H1 (cell line): ENCODE data around the gene TYK2. TPM values are rescaled to one million over a fixed set of nuclear protein-coding genes. Genes with fewer than 3 reads are reported as not detected.
A peak's percentile ranks its signal among the peaks of the same experiment; 100 is the strongest.

Experiments used
- CTCF ChIA-PET: fragments of 300-600 bp; sonication (Branson Sonifier 250); formaldehyde crosslinking; loops from one replicate; lab custom pipeline; 2021; ENCODE audit not compliant: partially characterized antibody; lab: Charles Lee
- POLR2A ChIA-PET: fragments of 300-600 bp; sonication (Branson Sonifier 250); formaldehyde crosslinking; loops from one replicate; lab custom pipeline; 2021; ENCODE audit warnings: inconsistent platforms; ENCODE audit not compliant: partially characterized antibody; lab: Charles Lee
- DNase-seq, 2 experiments: peaks; one replicate each; pipeline versions ENCODE4 v3.0.0 to v3.0.0-alpha.2; 2010 to 2022; ENCODE audit warnings: low spot score in 2 of 2, low read depth in 1 of 2, mixed read lengths in 1 of 2
- FAIRE-seq: peaks from 2 replicates; lab custom pipeline; 2011; peaks lifted over from hg19 to GRCh38; lab: Jason Lieb, UNC
- H2AFZ ChIP-seq: 2 replicates; pipeline ENCODE4 v1.8.1; 2012; ENCODE audit warnings: low read length, inconsistent platforms
- H2AK5ac ChIP-seq: 2 replicates; pipeline ENCODE4 v1.6.1; 2013; ENCODE audit warnings: low read depth, low read length
- H2BK120ac ChIP-seq: replicated peaks from 2 replicates; pipeline ENCODE3; 2013; ENCODE audit warnings: low read depth, low read length, inconsistent platforms
- H2BK12ac ChIP-seq: 2 replicates; pipeline ENCODE4 v1.6.1; 2013; ENCODE audit warnings: low read depth, low read length
- H2BK15ac ChIP-seq: 2 replicates; pipeline ENCODE4 v1.6.1; 2013; ENCODE audit warnings: low read length
- H2BK20ac ChIP-seq: 2 replicates; pipeline ENCODE4 v1.6.1; 2013; ENCODE audit warnings: low read length
- H2BK5ac ChIP-seq: 2 replicates; pipeline ENCODE4 v1.6.1; 2013; ENCODE audit warnings: low read depth, low read length
- H3K14ac ChIP-seq: 2 replicates; pipeline ENCODE4 v1.6.1; 2013; ENCODE audit warnings: inconsistent platforms; ENCODE audit not compliant: insufficient read length
- H3K18ac ChIP-seq: 2 replicates; pipeline ENCODE4 v1.6.1; 2013; ENCODE audit warnings: low read length; ENCODE audit errors: extremely low read depth
- H3K23ac ChIP-seq: 2 replicates; pipeline ENCODE4 v1.6.1; 2013; ENCODE audit warnings: inconsistent platforms; ENCODE audit not compliant: insufficient read length
- H3K23me2 ChIP-seq: 2 replicates; pipeline ENCODE4 v1.6.1; 2013; ENCODE audit warnings: low read depth, low read length
- H3K27ac ChIP-seq: 2 replicates; pipeline ENCODE4 v1.6.1; 2011; ENCODE audit warnings: low read depth, low read length, inconsistent platforms
- H3K27me3 ChIP-seq, 4 experiments: replicated peaks in 1 of 4; 1 replicate in 1 of 4; 2 replicates in 3 of 4; pipeline versions ENCODE4 v1.6.1 to v1.8.1; 2011 to 2013; ENCODE audit warnings: low read length in 3 of 4, mild to moderate bottlenecking in 3 of 4, inconsistent platforms in 2 of 4, mixed read lengths in 2 of 4, moderate library complexity in 1 of 4; ENCODE audit not compliant: control insufficient read depth in 3 of 4, insufficient read depth in 3 of 4; ENCODE audit errors: extremely low read depth in 1 of 4
- H3K36me3 ChIP-seq, 4 experiments: 2 replicates each; pipeline versions ENCODE4 v1.6.1 to v1.8.1; 2011 to 2013; ENCODE audit warnings: mild to moderate bottlenecking in 4 of 4, low read length in 3 of 4, moderate library complexity in 2 of 4, control low read depth in 1 of 4, inconsistent platforms in 1 of 4; ENCODE audit not compliant: insufficient read depth in 4 of 4, control insufficient read depth in 2 of 4
- H3K4ac ChIP-seq: replicated peaks from 2 replicates; pipeline ENCODE3; 2013; ENCODE audit warnings: low read length, low read depth, mixed read lengths, inconsistent platforms; ENCODE audit not compliant: insufficient read length
- H3K4me1 ChIP-seq, 4 experiments: replicated peaks in 1 of 4; 1 replicate in 1 of 4; 2 replicates in 3 of 4; pipeline versions ENCODE4 v1.6.1 to v1.8.1; 2011 to 2013; ENCODE audit warnings: low read length in 3 of 4, inconsistent platforms in 2 of 4, mixed read lengths in 1 of 4; ENCODE audit not compliant: insufficient read depth in 4 of 4, control insufficient read depth in 3 of 4
- H3K4me2 ChIP-seq, 2 experiments: 2 replicates each; pipeline versions ENCODE4 v1.6.1 to v1.8.1; 2011 to 2013; ENCODE audit warnings: low read depth in 2 of 2, low read length in 2 of 2, control low read depth in 1 of 2, inconsistent platforms in 1 of 2, mild to moderate bottlenecking in 1 of 2; ENCODE audit not compliant: insufficient read depth in 1 of 2
- H3K4me3 ChIP-seq, 4 experiments: fragments of 200-600, 300-600 bp in 1 of 4; sonication (generic), shearing (Covaris generic), sonication (Bioruptor Twin) in 1 of 4; 2 replicates each; pipeline versions ENCODE4 v1.5.1 to v1.8.1; 2011 to 2016; ENCODE audit warnings: low read length in 4 of 4, low read depth in 3 of 4, control low read depth in 2 of 4, inconsistent platforms in 2 of 4, mild to moderate bottlenecking in 2 of 4, mixed read lengths in 1 of 4, moderate library complexity in 1 of 4; ENCODE audit not compliant: insufficient read depth in 2 of 4; ENCODE audit errors: extremely low read depth in 1 of 4
- H3K56ac ChIP-seq: replicated peaks from 2 replicates; pipeline ENCODE3; 2013; ENCODE audit warnings: low read depth, mild to moderate bottlenecking, mixed read lengths, low read length, inconsistent platforms; ENCODE audit not compliant: insufficient read length
- H3K79me1 ChIP-seq: 2 replicates; pipeline ENCODE4 v1.6.1; 2013; ENCODE audit warnings: low read depth, low read length, control low read depth
- H3K79me2 ChIP-seq, 2 experiments: 2 replicates each; pipeline versions ENCODE4 v1.6.1 to v1.8.1; 2012 to 2013; ENCODE audit warnings: low read length in 2 of 2, mild to moderate bottlenecking in 2 of 2, inconsistent platforms in 1 of 2; ENCODE audit not compliant: insufficient read depth in 2 of 2, control insufficient read depth in 1 of 2
- H3K9ac ChIP-seq, 4 experiments: replicated peaks in 1 of 4; 1 replicate in 1 of 4; 2 replicates in 3 of 4; pipeline versions ENCODE4 v1.6.1 to v1.8.1; 2011 to 2013; ENCODE audit warnings: low read depth in 3 of 4, low read length in 3 of 4, control low read depth in 2 of 4, mild to moderate bottlenecking in 2 of 4, moderate library complexity in 2 of 4, inconsistent platforms in 1 of 4; ENCODE audit errors: extremely low read depth in 1 of 4
- H3K9me3 ChIP-seq, 2 experiments: 2 replicates each; pipeline versions ENCODE4 v1.6.1 to v1.8.1; 2012 to 2013; ENCODE audit warnings: mild to moderate bottlenecking in 2 of 2, moderate library complexity in 2 of 2, control low read depth in 1 of 2, inconsistent platforms in 1 of 2, low read depth in 1 of 2, low read length in 1 of 2, mixed read lengths in 1 of 2; ENCODE audit not compliant: insufficient read depth in 2 of 2
- H4K20me1 ChIP-seq, 2 experiments: replicated peaks in 1 of 2; 2 replicates each; pipeline versions ENCODE3 to v1.8.1; 2011 to 2013; ENCODE audit warnings: inconsistent platforms in 2 of 2, low read length in 2 of 2, mild to moderate bottlenecking in 1 of 2; ENCODE audit not compliant: insufficient read depth in 2 of 2, control insufficient read depth in 1 of 2
- H4K5ac ChIP-seq: 2 replicates; pipeline ENCODE4 v1.6.1; 2013; ENCODE audit warnings: low read length, low read depth, mixed read lengths, inconsistent platforms; ENCODE audit not compliant: insufficient read length
- H4K8ac ChIP-seq: 2 replicates; pipeline ENCODE4 v1.8.0; 2013; ENCODE audit warnings: mild to moderate bottlenecking, moderate library complexity, low read length, inconsistent platforms; ENCODE audit not compliant: insufficient read depth; ENCODE audit errors: extremely low read depth
- H4K91ac ChIP-seq: replicated peaks from 2 replicates; pipeline ENCODE3; 2013; ENCODE audit warnings: low read length, mixed read lengths, inconsistent platforms; ENCODE audit not compliant: insufficient read length
- CREB1 ChIP-seq: IDR thresholded peaks from 2 replicates; pipeline ENCODE4 v1.6.1; 2012; ENCODE audit warnings: inconsistent platforms
- JUN ChIP-seq: IDR thresholded peaks from 2 replicates; pipeline ENCODE4 v1.6.1; 2011; ENCODE audit warnings: low read depth, mild to moderate bottlenecking, improper control_type of control experiment, low read length
- POU5F1 ChIP-seq: IDR thresholded peaks from 2 replicates; pipeline ENCODE4 v1.6.1; 2011; ENCODE audit warnings: low read depth, mild to moderate bottlenecking, low read length, moderate library complexity
- RAD21 ChIP-seq, 2 experiments: IDR thresholded peaks in 1 of 2; conservative IDR thresholded peaks in 1 of 2; 2 replicates each; pipeline ENCODE4 v1.6.1; 2011; ENCODE audit warnings: low read depth in 2 of 2, low read length in 2 of 2, improper control_type of control experiment in 1 of 2, inconsistent platforms in 1 of 2, mild to moderate bottlenecking in 1 of 2, moderate library complexity in 1 of 2
- SIN3A ChIP-seq, 2 experiments: IDR thresholded peaks in 1 of 2; conservative IDR thresholded peaks in 1 of 2; 2 replicates each; pipeline ENCODE4 v1.6.1; 2011 to 2012; ENCODE audit warnings: low read length in 2 of 2, improper control_type of control experiment in 1 of 2, low read depth in 1 of 2, mild to moderate bottlenecking in 1 of 2
- SP1 ChIP-seq: IDR thresholded peaks from 2 replicates; pipeline ENCODE4 v1.6.1; 2011; ENCODE audit warnings: low read depth, low read length
- TAF7 ChIP-seq: optimal IDR thresholded peaks from 2 replicates; pipeline ENCODE3; 2011; ENCODE audit warnings: low read depth, mild to moderate bottlenecking, inconsistent platforms, low read length, moderate library complexity, borderline replicate concordance
- WGBS, 2 experiments: shearing (Covaris generic) in 1 of 2; methylation state at CpG; one replicate each; pipeline versions ENCODE4 v1.1.6 to v1.1.7; 2013 to 2015; ENCODE audit warnings: low lambda C conversion rate in 2 of 2, mixed read lengths in 2 of 2, inconsistent platforms in 1 of 2, low coverage in 1 of 2, missing lambda C conversion rate in 1 of 2; ENCODE audit not compliant: insufficient replicate concordance in 2 of 2, insufficient coverage in 1 of 2, insufficient read length in 1 of 2; ENCODE audit errors: extremely low coverage in 1 of 2, missing lambda C conversion rate in 1 of 2; 5-methylcytosine and 5-hydroxymethylcytosine counted together
- polyA plus RNA-seq, 7 experiments: library from polyadenylated mRNA; depleted of rRNA in 3 of 7; stranded (reverse) in 5 of 7; unstranded in 2 of 7; fragments of >200 nt in 5 of 7; fragments of 200-250 nt in 2 of 7; gene quantifications; 1 replicate in 5 of 7; 2 replicates in 1 of 7; 4 replicates in 1 of 7; pipeline versions ENCODE4 v1.2.1 to v1.2.3, GENCODE V29; 2011 to 2013; ENCODE audit warnings: missing spikeins in 2 of 7, mixed read lengths in 2 of 7
- total RNA-seq: library from RNA; stranded (reverse); fragmentation: NEBNext Ultra II Directional; extraction: Animal tissue kit (Norgen Biotek cat#: 25700); gene quantifications from 2 replicates; pipeline ENCODE4 v1.2.1, GENCODE V29; 2021
- TF ChIP-seq, protein P1 (sequence below): IDR thresholded peaks from 2 replicates; pipeline ENCODE4 v1.6.1; 2011; ENCODE audit warnings: low read length, improper control_type of control experiment

Gene TYK2
- total and polyA plus RNA-seq, 2 of the 8 experiments (the other 6 are each of a cell fraction or from before 2014, with no cell fraction given), result 32.1 to 40.8 TPM

DNA sequence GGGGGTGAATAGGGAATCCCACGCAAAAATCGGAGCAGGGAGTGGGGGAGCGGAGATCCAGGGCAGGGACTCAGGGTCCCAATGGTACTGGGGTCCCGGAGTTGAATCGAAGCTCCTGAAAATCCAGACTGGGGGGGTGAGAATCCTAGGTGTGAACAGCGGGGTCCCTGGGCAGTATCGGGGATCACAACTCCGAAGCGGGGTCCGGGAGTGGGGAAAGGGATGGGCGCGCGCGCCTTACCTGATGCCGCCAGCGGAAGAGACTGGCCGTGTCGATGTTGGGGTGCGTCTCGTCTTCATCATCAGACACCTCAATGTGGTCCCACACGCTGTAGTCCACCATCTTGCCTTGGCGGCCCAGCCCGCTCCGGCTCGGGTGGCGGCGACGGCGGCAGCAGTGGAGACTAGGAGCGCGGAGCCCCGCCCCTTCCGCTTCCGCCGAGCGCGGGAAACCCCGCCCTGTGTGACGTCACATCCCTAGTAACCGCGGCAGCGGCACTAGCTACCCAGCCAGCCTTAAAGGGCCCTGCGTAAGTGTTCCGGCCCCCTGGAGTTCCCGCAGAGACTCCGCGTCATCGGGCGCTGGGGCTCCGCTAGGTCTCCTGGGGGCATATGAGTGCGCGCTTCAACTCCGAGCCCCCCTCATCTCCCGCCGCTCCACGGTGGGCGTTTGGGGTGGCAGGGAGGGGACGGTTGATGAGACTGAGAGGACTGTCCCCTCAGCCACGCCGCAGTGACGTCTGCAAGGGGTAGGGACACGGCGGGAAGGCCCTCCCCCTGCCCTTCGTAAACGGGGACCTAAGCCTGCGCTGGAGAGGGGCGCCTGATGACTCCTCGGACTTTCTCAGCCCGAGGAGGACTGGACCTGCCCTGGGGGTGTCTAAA, 23.0 kb upstream of the TYK2 start, which contains the start of gene CDC37:
Gene CDC37, minus strand, starts transcription at position 406 of the 885 bp plus-strand sequence. Its CDS starts 63 bp downstream, at position 343.
- Histone ChIP-seq H2BK12ac (peak within 1 kb of the TSS; percentile 68; the same call in 1 of the 2 replicates), H3K4ac (peak within 1 kb of the TSS; percentile 83), H2BK15ac (no peak within 1 kb of the TSS; the same call in 1 of the 2 replicates), H3K4me2 (peak within 1 kb of the TSS; percentile 53 to 98), H3K18ac (peak within 1 kb of the TSS; percentile 87), H4K5ac (peak within 1 kb of the TSS; percentile 81), H2BK20ac (no peak within 1 kb of the TSS), H2BK120ac (no peak within 1 kb of the TSS), H3K23ac (no peak within 1 kb of the TSS), H3K36me3 (peaks cover 0 to 2% (median 0%) of the 10 kb centered on the region in 4 experiments; a peak in 3 of 8 replicates), H3K27me3 (peaks cover 3 to 15% (median 9%) of the 10 kb centered on the region in 4 experiments; a peak in 5 of 7 replicates), H3K27ac (peak within 1 kb of the TSS; percentile 78), H4K8ac (peak within 1 kb of the TSS; percentile 81), H4K91ac (peak within 1 kb of the TSS; percentile 74), H3K23me2 (peaks cover 17% of the 10 kb centered on the region), H2AK5ac (no peak within 1 kb of the TSS), H4K20me1 (peaks cover under 1 to 15% of the 10 kb centered on the region in 2 experiments), H3K14ac (no peak within 1 kb of the TSS), H3K4me3 (peak within 1 kb of the TSS; percentile 71 to 98 (median 98)), H3K4me1 (peaks cover 3 to 8% (median 5%) of the 10 kb centered on the region in 4 experiments; a peak in 5 of 7 replicates), H3K79me2 (peaks cover 17 to 46% of the 10 kb centered on the region in 2 experiments), H3K9ac (peak within 1 kb of the TSS; percentile 63 to 88 (median 84)), H3K56ac (peak within 1 kb of the TSS; percentile 62), H3K9me3 (no peaks in the 10 kb centered on the region), H3K79me1 (peaks cover 5% of the 10 kb centered on the region), H2BK5ac (peak within 1 kb of the TSS; percentile 84; the same call in 1 of the 2 replicates), H2AFZ (peak within 1 kb of the TSS; percentile 89)
- DNase-seq (peak; percentile 86 to 99), FAIRE-seq (no peak)
- CTCF ChIA-PET, result interaction anchor here (0.5 to 10.5 kb wide), 15 partner anchors 11 to 292 kb away, joined by 3 to 172 read pairs (median 4); partner anchors contain the start of genes ICAM5 and PDE4A
- WGBS, 2 experiments, result 2% methylated on average over 64 of the region's 69 CpGs; no CpG with 5 or more reads in 1 of the 2 experiments
- POLR2A ChIA-PET, result interaction anchor here (0.7 to 5.9 kb wide), 7 partner anchors 11 to 70 kb away, joined by 3 to 33 read pairs (median 4); partner anchors contain the start of genes RAVER1 and TYK2
- TF ChIP-seq JUN, result no peak
- no peak for TF ChIP-seq RAD21 (IDR thresholded peaks at IDR 0.05 in 1 of 2, conservative IDR thresholded peaks at IDR 0.05 in 1 of 2; ENCODE audit: low read depth in 2 of 2, low read length in 2 of 2)
- TF ChIP-seq CREB1, result peak; percentile 91
- TF ChIP-seq SIN3A (conservative IDR thresholded peaks at IDR 0.05 in 1 of 2, IDR thresholded peaks at IDR 0.05 in 1 of 2; ENCODE audit: low read depth in 1 of 2, low read length in 2 of 2), result peak; percentile 66 to 98; a peak in 2 of 4 replicates
- peak; percentile 57 for TF ChIP-seq TAF7
- TF ChIP-seq POU5F1, result no peak
- TF ChIP-seq, protein P1, sequence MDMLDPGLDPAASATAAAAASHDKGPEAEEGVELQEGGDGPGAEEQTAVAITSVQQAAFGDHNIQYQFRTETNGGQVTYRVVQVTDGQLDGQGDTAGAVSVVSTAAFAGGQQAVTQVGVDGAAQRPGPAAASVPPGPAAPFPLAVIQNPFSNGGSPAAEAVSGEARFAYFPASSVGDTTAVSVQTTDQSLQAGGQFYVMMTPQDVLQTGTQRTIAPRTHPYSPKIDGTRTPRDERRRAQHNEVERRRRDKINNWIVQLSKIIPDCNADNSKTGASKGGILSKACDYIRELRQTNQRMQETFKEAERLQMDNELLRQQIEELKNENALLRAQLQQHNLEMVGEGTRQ, result no peak
- TF ChIP-seq SP1, result peak; percentile 52; the same call in 1 of the 2 replicates
